SK-N-SH (cell line): ENCODE measurements around the gene ST6GALNAC2. TPM values are rescaled to one million over a fixed set of nuclear protein-coding genes. Genes with fewer than 3 reads are reported as not detected.

Source experiments
- CTCF ChIA-PET: fragments of 300-600, 350-600 bp; formaldehyde crosslinking; extraction: SDS; loops from one replicate; lab custom pipeline; 2021; lab: Yijun Ruan, JAX
- POLR2A ChIA-PET: fragments of 350-600 bp; sonication (Branson Sonifier 250); formaldehyde crosslinking; extraction: SDS; loops from one replicate; lab custom pipeline; 2020; ENCODE audit warnings: antibody characterized with exemption, inconsistent platforms; lab: Yijun Ruan, JAX
- DNase-seq: peaks from one replicate; pipeline ENCODE4 v3.0.0; 2012
- H2AFZ ChIP-seq: fragments of 200-600 bp; sonication (generic); 2 replicates; pipeline ENCODE4 v1.8.1; 2016; ENCODE audit warnings: antibody characterized with exemption, mild to moderate bottlenecking, low read depth
- H3F3A ChIP-seq: fragments of 200-600 bp; sonication (generic); replicated peaks from 2 replicates; pipeline ENCODE3; 2016; ENCODE audit warnings: antibody characterized with exemption, mild to moderate bottlenecking; ENCODE audit not compliant: insufficient read depth
- H3K27ac ChIP-seq, 2 experiments: fragments of 200-500 bp in 1 of 2; fragments of 200-600 bp in 1 of 2; sonication (Bioruptor generic) in 1 of 2; sonication (generic), shearing (Covaris generic) in 1 of 2; 2 replicates each; pipeline versions ENCODE4 v1.5.1 to v1.6.1; 2014 to 2016; ENCODE audit warnings: low read depth in 2 of 2, inconsistent platforms in 1 of 2, low read length in 1 of 2, mild to moderate bottlenecking in 1 of 2, mixed read lengths in 1 of 2
- H3K27me3 ChIP-seq: fragments of 200-600 bp; sonication (generic), shearing (Covaris generic); 2 replicates; pipeline ENCODE4 v1.6.1; 2016; ENCODE audit warnings: mixed run types; ENCODE audit not compliant: insufficient read depth
- H3K36me3 ChIP-seq, 2 experiments: fragments of 200-500 bp in 1 of 2; fragments of 200-600 bp in 1 of 2; sonication (Bioruptor generic) in 1 of 2; sonication (generic) in 1 of 2; replicated peaks in 1 of 2; 2 replicates each; pipeline versions ENCODE3 to v1.5.1; 2014 to 2016; ENCODE audit warnings: low read length in 1 of 2, mild to moderate bottlenecking in 1 of 2; ENCODE audit not compliant: insufficient read depth in 2 of 2, control insufficient read depth in 1 of 2
- H3K4me1 ChIP-seq, 2 experiments: fragments of 200-500 bp in 1 of 2; fragments of 200-600 bp in 1 of 2; sonication (Bioruptor generic) in 1 of 2; sonication (generic), shearing (Covaris generic) in 1 of 2; 2 replicates each; pipeline versions ENCODE4 v1.5.1 to v1.6.1; 2014 to 2016; ENCODE audit warnings: low read depth in 1 of 2, low read length in 1 of 2, mixed run types in 1 of 2; ENCODE audit not compliant: insufficient read depth in 2 of 2, control insufficient read depth in 1 of 2
- H3K4me2 ChIP-seq: fragments of 200-600 bp; sonication (generic), shearing (Covaris generic); 2 replicates; pipeline ENCODE4 v1.6.1; 2017; ENCODE audit warnings: mixed run types
- H3K4me3 ChIP-seq, 2 experiments: fragments of 200-500 bp in 1 of 2; fragments of 200-600 bp in 1 of 2; sonication (Bioruptor generic) in 1 of 2; sonication (generic), shearing (Covaris generic) in 1 of 2; 2 replicates each; pipeline versions ENCODE4 v1.5.1 to v1.8.1; 2014 to 2016; ENCODE audit warnings: low read depth in 2 of 2, inconsistent platforms in 1 of 2, low read length in 1 of 2, mild to moderate bottlenecking in 1 of 2, mixed read lengths in 1 of 2, moderate library complexity in 1 of 2
- H3K79me2 ChIP-seq: fragments of 200-600 bp; sonication (generic); 2 replicates; pipeline ENCODE4 v1.8.1; 2017; ENCODE audit warnings: mild to moderate bottlenecking; ENCODE audit not compliant: insufficient read depth
- H3K9ac ChIP-seq: fragments of 200-600 bp; sonication (generic); 2 replicates; pipeline ENCODE4 v1.6.1; 2017; ENCODE audit warnings: mixed run types
- H3K9me2 ChIP-seq: fragments of 200-600 bp; sonication (generic); 2 replicates; pipeline ENCODE4 v1.6.1; 2017; ENCODE audit warnings: mixed run types
- H3K9me3 ChIP-seq: fragments of 200-600 bp; sonication (generic); 2 replicates; pipeline ENCODE4 v1.6.1; 2017; ENCODE audit warnings: mixed run types, mild to moderate bottlenecking, moderate library complexity
- H4K20me1 ChIP-seq: fragments of 200-600 bp; sonication (generic); 2 replicates; pipeline ENCODE4 v1.6.1; 2017; ENCODE audit warnings: mild to moderate bottlenecking, mixed run types; ENCODE audit not compliant: insufficient read depth
- CTCF ChIP-seq: fragments of 200-600 bp; sonication (generic); IDR thresholded peaks from 2 replicates; pipeline ENCODE4 v1.6.1; 2017; ENCODE audit warnings: antibody characterized with exemption, mild to moderate bottlenecking, moderate library complexity
- FOSL2 ChIP-seq: IDR thresholded peaks from 2 replicates; pipeline ENCODE4 v1.4.0; 2012; ENCODE audit warnings: low read depth, mild to moderate bottlenecking, moderate library complexity, borderline replicate concordance
- FOXM1 ChIP-seq: IDR thresholded peaks from 2 replicates; pipeline ENCODE4 v1.4.0; 2012; ENCODE audit warnings: low read depth, mild to moderate bottlenecking
- GABPA ChIP-seq: IDR thresholded peaks from 2 replicates; pipeline ENCODE4 v1.4.0; 2012; ENCODE audit warnings: low read depth, mild to moderate bottlenecking
- JUND ChIP-seq: IDR thresholded peaks from 2 replicates; pipeline ENCODE4 v1.4.0; 2012
- NRF1 ChIP-seq: IDR thresholded peaks from 2 replicates; pipeline ENCODE4 v1.6.1; 2012; ENCODE audit warnings: low read depth, mild to moderate bottlenecking, low read length
- PBX3 ChIP-seq: IDR thresholded peaks from 2 replicates; pipeline ENCODE4; 2012
- POLR2AphosphoS5 ChIP-seq: IDR thresholded peaks from 2 replicates; pipeline ENCODE4 v1.6.1; 2012; ENCODE audit warnings: low read depth, low read length
- RAD21 ChIP-seq: IDR thresholded peaks from 2 replicates; pipeline ENCODE4 v1.6.1; 2012; ENCODE audit warnings: mild to moderate bottlenecking, low read length
- RCOR1 ChIP-seq: fragments of 150-350 bp; IDR thresholded peaks from 2 replicates; pipeline ENCODE4 v1.6.1; 2017; ENCODE audit warnings: antibody characterized with exemption, low read length
- RXRA ChIP-seq: IDR thresholded peaks from 2 replicates; pipeline ENCODE4 v1.4.0; 2012; ENCODE audit warnings: low read depth, mild to moderate bottlenecking, borderline replicate concordance
- TEAD4 ChIP-seq: IDR thresholded peaks from 2 replicates; pipeline ENCODE4 v1.4.0; 2012; ENCODE audit warnings: mild to moderate bottlenecking, borderline replicate concordance; ENCODE audit not compliant: insufficient read depth
- USF2 ChIP-seq: fragments of 150-350 bp; IDR thresholded peaks from 2 replicates; pipeline ENCODE4 v1.6.1; 2017; ENCODE audit warnings: antibody characterized with exemption, low read length, low read depth, borderline replicate concordance
- YY1 ChIP-seq: IDR thresholded peaks from 2 replicates; pipeline ENCODE4 v1.4.0; 2012; ENCODE audit warnings: low read depth, mild to moderate bottlenecking
- WGBS: methylation state at CpG from one replicate; pipeline ENCODE4 v1.1.6; 2017; ENCODE audit warnings: low lambda C conversion rate; 5-methylcytosine and 5-hydroxymethylcytosine counted together
- polyA plus RNA-seq, 3 experiments: library from polyadenylated mRNA; depleted of rRNA; stranded (reverse); fragments of >200 nt; gene quantifications; 2 replicates each; pipeline ENCODE4 v1.2.3, GENCODE V29; 2012

The ST6GALNAC2 gene
- polyA plus RNA-seq, 1 of the 3 experiments (the other 2 are of a cell fraction), result 0.94 TPM

GRCh38 chr17:76594690-76595089 lies 9.0 kb upstream of the ST6GALNAC2 start (continued):
- no peak for TF ChIP-seq RXRA
- TF ChIP-seq USF2, result no peak
- no peak for TF ChIP-seq YY1
- no peak for TF ChIP-seq NRF1

GRCh38 chr17:76593959-76594358 lies 8.3 kb upstream of the ST6GALNAC2 start:
- POLR2A ChIA-PET, result no interaction called here
- TF ChIP-seq RXRA, result no peak
- TF ChIP-seq RAD21, result peak; percentile 15; the same call in 1 of the 2 replicates
- TF ChIP-seq, all 33 proteins: peak for 1
- CTCF ChIA-PET, result interaction anchor here (0.6 to 10.4 kb wide), 8 partner anchors 8 to 126 kb away, joined by 3 to 78 read pairs (median 5); partner anchors contain the start of genes AANAT and ST6GALNAC2

GRCh38 chr17:76593384-76593826 lies 7.7 kb upstream of the ST6GALNAC2 start:
- no peak overlapping the region for H3K9ac ChIP-seq
- WGBS, result 82% methylated on average over 8 of the region's 8 CpGs
- no peaks in the 10 kb centered on the region for H3K27me3 ChIP-seq
- ChIA-PET CTCF (interaction anchor here (0.6 to 10.4 kb wide), 7 partner anchors 7 to 694 kb away, joined by 3 to 78 read pairs (median 4); partner anchors contain the start of genes AANAT and ST6GALNAC2), POLR2A (no interaction called here)
- H3K9me2 ChIP-seq, result no peaks in the 10 kb centered on the region
- no peaks in the 10 kb centered on the region for H3K79me2 ChIP-seq
- H2AFZ ChIP-seq, result no peak overlapping the region
- no peak for TF ChIP-seq RCOR1
- TF ChIP-seq CTCF, result no peak
- TF ChIP-seq FOSL2, result peak; percentile 26; the same call in 1 of the 2 replicates
- TF ChIP-seq JUND, result no peak
- TF ChIP-seq PBX3, result peak; percentile 13; the same call in 1 of the 2 replicates
- TF ChIP-seq GABPA, result no peak
- no peak for TF ChIP-seq FOXM1
- no peak for TF ChIP-seq POLR2AphosphoS5
- TF ChIP-seq TEAD4, result no peak
- no peak for TF ChIP-seq YY1
- no peaks in the 10 kb centered on the region for H4K20me1 ChIP-seq
- no peak for DNase-seq
- H3K9me3 ChIP-seq, result no peaks in the 10 kb centered on the region
- H3K36me3 ChIP-seq, result no peaks in the 10 kb centered on the region
- no peaks in the 10 kb centered on the region; a peak in 1 of 4 replicates for H3K4me1 ChIP-seq
- no peak overlapping the region for H3K4me2 ChIP-seq
- no peak overlapping the region for H3K4me3 ChIP-seq
- H3F3A ChIP-seq, result no peaks in the 10 kb centered on the region
- no peak overlapping the region for H3K27ac ChIP-seq

More at GRCh38 chr17:76593959-76594358, 8.3 kb upstream of the ST6GALNAC2 start:
- Histone ChIP-seq H3K27me3 (no peaks in the 10 kb centered on the region), H3K36me3 (no peaks in the 10 kb centered on the region), H2AFZ (no peak overlapping the region), H3K4me2 (no peak overlapping the region), H3F3A (no peaks in the 10 kb centered on the region), H3K4me1 (no peaks in the 10 kb centered on the region; a peak in 1 of 4 replicates), H4K20me1 (no peaks in the 10 kb centered on the region), H3K9me3 (no peaks in the 10 kb centered on the region), H3K4me3 (no peak overlapping the region), H3K9me2 (no peaks in the 10 kb centered on the region), H3K9ac (no peak overlapping the region), H3K27ac (no peak overlapping the region), H3K79me2 (no peaks in the 10 kb centered on the region)
- no peak for DNase-seq
- WGBS, result 91% methylated on average over 4 of the region's 4 CpGs
